Activated CD8-positive, alpha-beta memory T cell treated with anti-CD3 and anti-CD28 coated beads, Interleukin-2, amount 50 U/mL, for 4 hours (primary cell): ENCODE measurements around the gene SPHK1.
A peak's percentile ranks its signal among the peaks of the same experiment; 100 is the strongest.

Source experiments
- DNase-seq: peaks from one replicate; pipeline ENCODE4 v3.0.0-alpha.2; 2020

The SPHK1 gene

DNA sequence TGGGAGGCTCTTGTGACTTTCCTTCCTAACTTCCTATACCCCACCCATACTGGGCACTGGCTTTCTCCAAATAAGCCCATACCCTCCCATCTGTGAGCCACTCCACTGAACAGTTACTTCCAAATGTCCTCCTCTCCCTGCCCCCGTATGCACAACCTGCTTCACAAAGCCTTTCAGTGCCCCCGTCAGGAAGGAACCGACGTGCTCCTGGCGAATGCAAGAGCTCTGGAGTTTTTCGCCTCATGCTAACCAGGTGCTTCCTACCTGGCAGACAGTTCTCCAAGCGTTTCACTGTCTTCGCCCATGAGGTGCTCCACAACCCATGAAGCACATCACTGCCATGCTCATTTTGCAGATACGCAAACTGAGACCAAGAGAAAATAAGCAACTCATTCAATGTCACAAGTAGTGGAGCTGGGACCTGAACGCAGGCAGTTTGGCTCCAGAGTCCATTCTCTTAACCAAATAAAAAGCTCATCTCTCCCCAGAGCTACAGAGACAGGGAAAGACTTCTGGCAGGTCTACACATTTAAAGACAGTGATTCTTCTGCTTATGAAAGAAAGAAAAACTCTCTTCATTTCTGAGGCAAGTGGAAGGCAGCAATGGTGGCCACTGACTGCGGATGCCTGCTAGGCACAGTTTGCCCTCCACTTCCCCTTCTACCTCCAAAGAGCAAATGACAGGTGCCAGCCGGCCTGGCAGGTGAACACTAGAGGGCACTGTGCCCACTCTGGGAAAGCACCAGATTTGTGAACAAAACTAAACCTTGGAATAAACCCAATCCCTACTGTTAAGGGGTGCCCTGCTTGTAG is 23.8 kb downstream of the SPHK1 start:
- DNase-seq: peak; percentile 74

- no peak for DNase-seq
Observed at GRCh38 chr17:76410328-76410965, 26.0 kb downstream of the SPHK1 start.

DNA sequence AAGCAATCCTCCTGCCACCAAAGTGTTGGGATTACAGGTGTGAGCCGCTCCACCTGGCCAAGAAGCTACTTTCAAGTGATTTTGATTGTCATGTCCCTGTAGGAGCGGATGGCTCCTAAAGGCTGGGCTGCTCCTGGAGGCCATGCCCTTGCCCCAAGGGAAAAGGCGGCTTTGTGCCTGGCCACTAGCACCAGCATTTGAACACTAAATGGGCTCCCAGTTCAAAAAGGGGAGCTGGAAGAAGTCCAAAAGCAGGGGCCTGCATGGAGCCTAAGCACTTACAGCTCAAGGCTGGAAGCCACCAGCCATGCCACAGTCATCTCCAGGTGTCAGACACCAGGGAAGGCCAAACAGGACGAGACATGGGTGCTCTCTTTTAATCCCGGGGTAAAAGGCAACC is 26.8 kb downstream of the SPHK1 start:
- DNase-seq: no peak

DNA sequence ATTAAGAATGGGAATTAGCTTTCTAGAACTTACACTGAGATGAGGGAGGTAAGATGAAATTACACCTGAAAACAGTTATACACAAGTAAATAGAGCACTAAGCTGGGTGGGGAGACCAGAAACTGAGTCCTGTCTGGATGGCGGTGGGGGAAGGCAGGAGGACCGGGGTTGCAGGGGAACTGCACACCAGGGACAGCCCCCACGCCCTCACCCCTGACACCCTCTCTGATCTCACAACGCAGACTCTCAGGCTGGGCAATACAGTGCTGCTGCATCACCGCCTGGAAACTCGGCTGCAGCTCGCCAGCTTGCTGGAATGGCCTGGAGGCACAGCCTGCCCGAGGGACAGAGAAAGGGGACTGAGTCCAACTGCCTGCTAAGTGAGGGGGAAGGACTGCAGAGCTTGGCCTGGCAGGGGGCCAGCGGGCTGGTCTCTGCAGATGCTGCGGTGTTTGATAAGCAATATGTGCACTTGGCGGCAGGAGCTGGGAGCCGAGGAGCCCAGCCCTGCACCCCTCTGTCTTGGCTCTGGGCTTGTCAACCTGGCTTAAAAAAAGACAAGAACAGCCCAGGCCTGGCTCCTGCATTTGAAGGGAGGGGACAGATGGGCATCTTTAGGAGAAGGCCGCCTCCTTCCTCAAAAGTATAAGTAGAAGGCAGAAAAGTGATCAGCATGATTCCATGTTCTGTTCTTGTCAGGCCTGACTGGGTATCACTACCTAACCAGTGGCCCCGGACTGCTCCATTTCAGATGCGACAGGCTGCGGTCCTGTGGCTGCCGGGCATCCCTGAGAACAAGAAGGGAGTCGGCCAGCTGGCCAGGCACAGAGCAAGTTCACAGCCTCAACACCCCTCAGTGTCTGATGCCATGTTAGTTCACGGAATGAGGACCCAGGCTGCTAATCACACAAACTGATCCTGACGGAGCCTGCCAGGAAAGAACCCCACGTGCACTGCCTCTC is 30.2 kb downstream of the SPHK1 start:
- DNase-seq: no peak

GRCh38 chr17:76415786-76416185 is 31.4 kb downstream of the SPHK1 start:
- DNase-seq: no peak

GRCh38 chr17:76416457-76416856 is 32.0 kb downstream of the SPHK1 start:
- no peak for DNase-seq

GRCh38 chr17:76416899-76417298 is 32.5 kb downstream of the SPHK1 start:
- no peak for DNase-seq

- DNase-seq: no peak
Observed at GRCh38 chr17:76417499-76418143, 33.2 kb downstream of the SPHK1 start.

DNA sequence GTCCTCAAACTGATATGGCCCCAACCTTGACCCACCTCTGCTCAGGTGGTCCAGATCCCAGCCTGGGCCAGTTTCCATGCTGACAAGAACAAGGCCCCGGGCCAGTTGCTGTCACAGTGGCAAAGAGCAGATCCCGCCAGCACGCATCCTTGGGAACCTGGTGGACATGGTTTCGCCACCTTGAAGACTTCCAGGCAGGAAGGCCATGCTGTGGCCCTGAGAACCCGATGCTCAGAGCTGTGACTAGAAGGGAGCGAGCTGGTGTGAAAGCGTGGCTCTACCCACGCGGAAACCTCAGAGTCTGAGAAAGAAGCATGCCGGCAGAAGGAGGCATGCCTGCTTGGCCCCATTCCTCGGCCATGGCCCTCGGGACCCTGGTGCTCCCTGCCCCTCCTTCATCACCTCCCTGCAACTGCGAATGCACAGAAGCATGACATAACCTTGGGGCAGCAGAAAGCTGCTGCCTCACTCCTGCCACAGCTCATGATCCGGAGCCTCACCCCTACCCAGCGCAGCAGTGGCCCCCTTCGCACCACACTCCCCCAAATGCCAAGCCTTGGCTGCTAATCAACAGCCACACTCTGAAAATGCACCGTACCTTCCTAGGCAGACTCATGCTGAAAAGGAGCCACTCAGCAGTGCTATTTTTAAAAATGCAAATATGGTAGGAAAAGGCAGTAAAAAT is 35.3 kb downstream of the SPHK1 start:
- DNase-seq: no peak

GRCh38 chr17:76420356-76421043 is 36.1 kb downstream of the SPHK1 start:
- no peak for DNase-seq

DNA sequence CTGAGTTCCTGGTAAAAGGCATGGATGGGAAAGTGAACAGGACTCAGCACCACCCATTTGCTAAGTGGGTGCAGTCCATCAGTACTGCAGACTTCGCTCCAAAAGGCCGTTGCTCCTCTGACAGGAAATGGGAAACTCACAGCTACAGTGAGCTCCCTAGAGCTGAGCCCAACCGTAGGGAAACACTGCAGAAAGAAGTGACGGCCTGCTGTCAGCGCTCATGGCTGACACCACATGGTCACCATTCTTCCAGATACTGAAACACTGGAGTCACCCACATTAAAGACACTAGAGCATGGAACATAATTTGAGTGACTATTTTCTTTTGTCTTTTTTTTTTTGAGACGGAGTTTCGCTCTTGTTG is 36.6 kb downstream of the SPHK1 start:
- DNase-seq: no peak

- no peak for DNase-seq
Observed at GRCh38 chr17:76422406-76422805, 38.0 kb downstream of the SPHK1 start.

GRCh38 chr17:76422860-76423259 is 38.5 kb downstream of the SPHK1 start:
- DNase-seq: no peak

GRCh38 chr17:76426853-76427252 is 42.4 kb downstream of the SPHK1 start:
- DNase-seq: no peak

DNA sequence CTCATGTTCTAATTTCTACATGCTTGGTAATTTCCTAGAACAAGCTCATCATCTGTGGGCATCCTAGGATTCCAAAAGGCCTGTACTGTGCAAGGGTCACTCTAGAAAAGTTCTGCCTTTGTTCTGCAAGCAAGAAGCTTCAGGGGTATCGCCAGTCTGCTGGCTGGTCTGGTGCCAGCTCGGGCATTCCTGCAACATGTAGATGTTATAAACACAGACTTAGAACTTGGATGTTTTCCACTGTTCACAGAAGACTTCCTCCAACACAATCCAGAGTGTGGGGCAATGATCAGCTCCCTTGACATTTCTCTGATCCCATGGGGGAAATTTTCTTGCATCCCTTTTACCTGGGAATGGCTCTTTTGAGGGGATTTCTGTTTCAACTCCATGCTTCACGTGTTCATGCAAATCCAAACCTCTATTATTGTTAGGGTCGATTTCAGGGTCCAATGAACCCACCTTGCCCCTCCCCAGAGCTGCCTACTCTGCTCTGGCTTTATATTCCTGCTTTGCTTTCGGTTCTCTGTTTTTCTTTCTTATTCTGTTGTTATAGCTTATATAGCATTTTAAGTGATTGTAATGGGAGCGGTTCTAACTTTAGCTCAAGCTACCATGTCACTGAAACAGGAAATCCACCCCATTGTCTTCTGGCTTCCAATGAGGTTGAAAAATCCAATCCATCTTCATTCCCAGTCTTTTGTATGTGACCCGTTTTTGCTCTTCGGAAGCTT is 43.3 kb downstream of the SPHK1 start:
- no peak for DNase-seq

DNA sequence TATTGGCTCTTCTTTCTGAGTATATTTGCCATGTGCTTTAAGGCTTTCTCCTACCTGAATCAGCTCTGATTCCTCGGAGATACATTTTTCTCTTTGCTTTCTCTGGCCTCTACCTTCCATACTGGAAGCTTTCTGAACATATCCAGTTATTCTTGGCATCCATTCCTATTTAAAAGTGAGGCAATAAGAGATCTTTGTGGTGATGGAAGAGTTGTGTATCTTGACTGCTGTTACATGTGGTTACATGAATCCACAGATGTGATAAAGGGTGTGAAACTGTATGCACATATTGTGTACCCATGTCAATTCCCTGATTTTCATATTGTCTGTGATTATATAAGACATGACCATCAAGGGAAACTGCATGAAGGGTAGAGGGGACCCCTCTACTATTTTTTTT is 44.1 kb downstream of the SPHK1 start:
- no peak for DNase-seq

DNA sequence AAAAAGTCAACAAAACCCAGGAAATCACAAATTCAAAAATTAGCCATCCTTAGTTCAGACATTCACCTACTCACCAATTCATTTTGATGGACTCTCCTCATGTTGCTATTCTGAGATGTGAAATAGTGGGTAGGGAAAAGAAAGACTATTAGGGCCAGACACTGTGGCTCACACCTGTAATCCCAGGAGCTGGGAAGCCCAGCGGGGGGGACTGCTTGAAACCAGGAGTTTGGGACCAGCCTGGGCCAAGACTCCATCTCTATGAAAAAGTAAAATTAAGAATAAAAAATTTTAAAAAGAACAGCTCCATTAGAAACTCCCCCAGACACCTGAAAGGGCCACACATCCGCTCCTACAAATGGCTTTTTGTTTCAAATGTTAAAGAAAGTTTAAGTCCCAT is 47.1 kb downstream of the SPHK1 start:
- no peak for DNase-seq

DNA sequence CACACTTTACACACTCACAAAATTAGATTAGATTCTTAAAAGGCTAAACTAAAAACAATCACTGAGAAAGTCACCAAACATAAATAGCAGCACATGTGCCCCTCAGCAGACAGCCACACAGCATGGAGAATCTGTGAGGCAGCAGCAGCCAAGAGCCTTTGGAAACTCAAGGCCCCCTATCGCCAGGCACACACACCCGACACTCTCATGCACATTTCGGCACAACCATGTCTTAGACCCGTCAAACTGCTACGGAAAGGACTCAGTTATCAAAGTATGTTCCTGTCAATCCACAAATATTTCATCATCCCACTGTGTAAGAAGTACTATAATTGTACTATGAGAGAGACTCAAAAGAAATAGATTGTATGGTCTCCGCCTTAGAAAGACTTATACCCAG is 47.6 kb downstream of the SPHK1 start:
- DNase-seq: no peak

- no peak for DNase-seq
Observed at GRCh38 chr17:76432712-76433336, 48.4 kb downstream of the SPHK1 start.

DNA sequence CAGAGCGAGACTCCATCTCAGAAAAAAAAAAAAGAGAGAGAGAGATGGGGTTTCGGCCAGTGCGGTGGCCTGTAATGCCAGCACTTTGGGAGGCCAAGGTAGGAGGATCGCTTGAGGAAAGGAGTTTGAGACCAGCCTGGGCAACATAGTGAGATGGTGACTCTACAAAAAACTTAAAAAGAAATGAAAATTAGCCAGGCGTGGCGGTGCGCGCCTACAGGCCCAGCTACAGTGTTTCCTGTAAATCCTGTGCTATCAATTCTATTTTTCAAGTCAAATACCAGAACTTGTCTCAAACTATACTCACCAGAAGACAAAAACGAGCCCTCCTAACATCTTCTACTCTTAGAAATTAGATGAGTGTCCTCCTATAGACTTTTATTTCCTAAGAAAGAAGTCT is 49.3 kb downstream of the SPHK1 start:
- DNase-seq: no peak

GRCh38 chr17:76434870-76435269 is 50.5 kb downstream of the SPHK1 start:
- DNase-seq: no peak
